GM13976 (cell line): ENCODE measurements around the gene ZNF524.

ENCODE experiments used
- DNase-seq: peaks from one replicate; pipeline ENCODE4 v3.0.0; 2012; ENCODE audit warnings: low spot score
- CTCF ChIP-seq: IDR thresholded peaks from 2 replicates; pipeline ENCODE4 v1.5.1; 2012; ENCODE audit warnings: borderline replicate concordance, mild to moderate bottlenecking; ENCODE audit not compliant: insufficient read depth; ENCODE audit errors: extremely low read depth, missing control alignments, control extremely low read depth
- in situ Hi-C: fragments of 300-500 bp; cut with MboI; formaldehyde crosslinking; loops from one replicate; pipeline ENCODE4 v1.12.0; 2022; ENCODE audit warnings: low sequenced_read_pairs, mixed read lengths, inconsistent platforms; ENCODE audit not compliant: unreplicated experiment

Gene ZNF524

GRCh38 chr19:55591555-55591954 lies 8.5 kb upstream of the ZNF524 start:
- no peak for TF ChIP-seq CTCF
- no peak for DNase-seq
- in situ Hi-C loops = no loop called here

GRCh38 chr19:55592391-55593090 lies 7.5 kb upstream of the ZNF524 start:
- no peak for DNase-seq
- in situ Hi-C loops = no loop called here
- TF ChIP-seq CTCF = no peak

- no peak for DNase-seq
- TF ChIP-seq CTCF = no peak
- in situ Hi-C loops = no loop called here
Measured at GRCh38 chr19:55593096-55593772, 6.9 kb upstream of the ZNF524 start.

GRCh38 chr19:55594996-55595545 lies 5.0 kb upstream of the ZNF524 start:
- no peak for DNase-seq
- no peak for TF ChIP-seq CTCF
- in situ Hi-C loops = no loop called here

GRCh38 chr19:55596304-55596703 lies 3.8 kb upstream of the ZNF524 start:
- no peak for DNase-seq
- no peak for TF ChIP-seq CTCF
- in situ Hi-C loops = no loop called here

GRCh38 chr19:55597501-55597921 lies 2.6 kb upstream of the ZNF524 start:
- TF ChIP-seq CTCF = no peak
- in situ Hi-C loops = no loop called here
- no peak for DNase-seq
